SKM-1 treated with dmso at 0.1 percent for 144 hours (cell line): ENCODE results near the gene CD63.
"Not testable (repeated sequence)": the region's sequence is repeated elsewhere in the genome, so short reads cannot be mapped to it uniquely, and the experiment has no call there.

Experiments
- DNase-seq: peaks from one replicate; lab custom pipeline; 2025; ENCODE audit not compliant: unreplicated experiment; lab: John Stamatoyannopoulos, UW

Gene CD63, protein sequence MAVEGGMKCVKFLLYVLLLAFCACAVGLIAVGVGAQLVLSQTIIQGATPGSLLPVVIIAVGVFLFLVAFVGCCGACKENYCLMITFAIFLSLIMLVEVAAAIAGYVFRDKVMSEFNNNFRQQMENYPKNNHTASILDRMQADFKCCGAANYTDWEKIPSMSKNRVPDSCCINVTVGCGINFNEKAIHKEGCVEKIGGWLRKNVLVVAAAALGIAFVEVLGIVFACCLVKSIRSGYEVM

DNA sequence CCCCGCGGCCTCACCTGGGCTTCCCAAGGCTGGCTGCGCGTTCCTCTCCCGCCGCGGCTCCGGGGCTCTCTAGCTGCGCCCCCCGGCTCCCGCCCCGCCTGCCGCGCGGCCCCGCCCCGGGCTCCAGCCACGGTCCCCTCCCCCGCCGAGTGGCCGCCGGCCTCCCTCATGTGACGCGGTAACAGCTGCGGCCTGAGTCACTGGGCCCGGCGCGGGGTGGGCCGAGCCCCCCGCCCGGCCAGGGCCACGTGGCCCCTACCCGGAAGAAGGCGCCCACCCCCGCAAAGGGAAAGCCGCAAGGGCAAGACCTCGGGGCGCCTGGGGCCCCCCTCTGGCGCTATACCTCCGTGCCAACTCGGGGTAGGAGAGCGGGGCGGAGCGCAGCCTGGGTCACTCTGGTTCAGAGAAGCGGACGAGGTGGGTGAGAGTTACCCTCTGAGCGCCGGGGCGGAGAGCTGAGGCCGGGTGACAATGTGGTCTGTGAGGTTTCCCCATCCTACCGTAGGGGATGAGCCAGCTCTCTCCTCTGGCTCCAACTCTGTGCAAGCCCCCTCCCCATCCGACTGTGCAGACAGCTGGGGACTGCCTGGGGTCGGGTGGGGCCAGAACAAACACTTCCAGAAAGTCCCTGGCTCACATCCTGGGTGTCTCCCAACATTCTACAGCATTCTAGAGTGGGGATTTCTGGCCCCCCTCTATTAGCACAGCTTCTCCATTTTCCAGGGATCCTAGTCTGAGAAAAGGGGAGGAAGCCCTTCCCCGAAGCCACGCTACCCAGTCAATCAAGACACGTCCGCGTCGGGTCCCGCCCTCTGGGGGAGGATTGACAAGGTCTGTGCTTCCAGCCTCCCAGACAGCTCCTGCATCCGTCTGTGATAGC, at the start of gene CD63:
CD63 (minus strand) TSS at position 71 of the 880 bp plus-strand sequence. CDS start 668 bp downstream, outside the sequence.
- peak; percentile 42 for DNase-seq

DNA sequence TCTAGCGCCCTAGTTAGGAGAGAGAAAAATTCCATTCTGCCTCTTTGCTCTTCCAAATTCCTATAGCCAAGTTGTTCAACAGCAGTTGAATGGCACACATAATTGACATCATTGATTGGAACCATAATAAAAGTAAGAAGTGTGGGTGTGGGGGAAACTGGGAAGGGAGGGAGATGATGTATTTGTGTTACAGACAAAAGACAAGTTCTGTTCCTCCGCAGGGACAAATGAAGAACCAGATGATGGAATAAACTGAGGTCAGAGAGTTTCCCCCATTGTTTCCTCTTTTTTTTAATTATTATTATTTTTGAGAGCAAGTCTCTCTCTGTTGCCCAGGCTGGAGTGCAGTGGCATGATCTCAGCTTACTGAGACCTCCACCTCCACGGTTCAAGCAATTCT, 49.0 kb upstream of the CD63 start:
- DNase-seq: no peak

DNA sequence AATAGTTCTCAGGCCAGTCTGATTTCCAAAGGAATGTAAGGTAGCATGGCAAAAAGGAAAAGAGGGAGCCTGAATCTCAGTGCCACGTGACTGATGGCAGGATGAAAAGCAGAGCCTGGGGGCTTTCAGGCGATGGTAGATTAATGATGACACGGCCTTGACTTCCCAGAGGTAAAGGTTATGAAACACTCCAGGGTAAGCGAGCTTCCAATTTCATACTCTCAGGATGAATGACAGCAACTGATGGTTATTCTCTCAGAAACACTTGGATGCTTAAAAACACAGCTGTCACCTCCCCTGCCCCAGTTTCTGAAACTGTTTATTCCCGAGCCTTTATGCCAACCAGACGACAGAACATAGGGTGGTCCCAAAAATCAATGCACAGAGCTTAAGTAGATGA, 42.9 kb upstream of the CD63 start:
- DNase-seq: no peak

DNA sequence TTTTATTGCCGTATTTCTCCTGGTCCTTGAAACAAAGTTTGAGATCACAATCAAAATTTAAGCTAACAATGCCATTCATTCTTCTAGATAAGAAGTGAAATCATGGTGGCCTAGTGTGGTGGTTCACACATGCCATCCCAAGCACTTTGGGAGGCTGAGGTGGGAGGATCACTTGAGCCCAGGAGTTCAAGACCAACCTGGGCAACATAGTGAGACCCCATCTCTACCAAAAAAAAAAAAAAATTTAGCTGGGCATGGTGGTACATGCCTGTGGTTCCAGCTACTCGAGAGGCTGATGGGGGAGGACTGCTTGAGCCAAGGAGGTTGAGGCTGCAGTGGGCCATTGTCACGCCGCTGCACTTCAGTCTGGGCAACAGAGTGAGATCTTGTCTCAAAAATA, 38.3 kb upstream of the CD63 start:
- DNase-seq: no peak

DNA sequence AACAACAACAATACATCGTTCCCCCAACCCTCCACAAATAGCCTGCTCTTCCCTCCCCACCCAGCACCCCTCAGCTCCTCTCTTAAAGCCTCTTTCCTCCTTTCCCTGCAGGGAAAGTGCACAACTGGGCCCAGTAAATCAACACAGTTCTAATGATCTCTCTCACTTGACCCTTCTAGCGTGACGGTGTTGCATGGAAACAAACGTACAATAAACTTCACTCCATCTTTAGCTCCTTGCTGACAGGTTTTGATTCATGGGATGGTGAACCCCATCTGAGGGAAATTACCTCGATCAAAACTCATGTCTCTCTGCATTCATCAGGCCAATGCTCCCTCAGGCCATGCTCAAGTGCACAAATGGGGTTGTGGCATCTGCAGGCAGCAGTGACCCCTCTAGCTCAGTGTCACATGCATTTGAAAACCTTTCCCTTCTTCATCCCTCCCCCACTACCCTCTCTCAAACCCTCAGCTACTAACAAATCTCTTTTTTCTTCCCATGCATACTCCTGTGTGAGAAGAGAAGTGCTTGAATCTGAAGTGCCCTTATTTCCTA, 37.0 kb upstream of the CD63 start:
- DNase-seq: no peak

DNA sequence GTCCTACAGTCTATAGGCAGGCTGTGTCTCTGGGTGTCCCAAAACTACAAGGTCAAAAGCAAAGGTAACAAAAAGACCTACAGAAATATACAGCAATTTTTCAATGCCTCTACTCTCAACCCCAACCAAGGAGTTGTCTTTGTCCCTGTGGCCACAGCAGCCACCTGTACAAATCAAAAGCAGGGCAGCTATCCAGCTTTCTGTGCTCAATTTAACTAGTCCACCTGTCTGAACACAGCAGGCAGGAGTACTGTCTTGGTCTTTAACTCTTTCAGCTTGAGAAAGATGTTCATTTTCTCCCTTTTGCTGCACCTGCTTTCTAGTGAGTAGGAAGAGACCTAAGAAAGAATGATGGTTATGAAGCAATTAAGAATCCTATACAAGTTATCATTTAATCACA, 33.8 kb upstream of the CD63 start:
- DNase-seq: no peak

DNA sequence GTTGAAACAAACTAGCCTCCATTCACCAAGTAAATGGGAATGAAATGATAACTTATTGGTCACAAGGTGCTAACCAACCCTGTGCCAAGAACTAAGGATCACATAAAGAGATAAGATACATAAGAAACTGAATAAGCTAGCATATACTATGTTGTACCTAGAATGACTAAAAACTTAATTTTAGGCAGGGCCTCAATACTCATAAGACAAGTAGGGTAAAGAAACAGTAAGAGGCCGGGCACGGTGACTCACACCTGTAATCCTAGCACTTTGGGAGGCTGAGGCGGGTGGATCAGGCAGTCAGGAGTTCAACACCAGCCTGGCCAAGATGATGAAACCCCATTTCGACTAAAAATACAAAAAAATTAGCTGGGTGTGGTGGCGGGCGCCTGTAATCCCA, 31.9 kb upstream of the CD63 start:
- no peak for DNase-seq

DNA sequence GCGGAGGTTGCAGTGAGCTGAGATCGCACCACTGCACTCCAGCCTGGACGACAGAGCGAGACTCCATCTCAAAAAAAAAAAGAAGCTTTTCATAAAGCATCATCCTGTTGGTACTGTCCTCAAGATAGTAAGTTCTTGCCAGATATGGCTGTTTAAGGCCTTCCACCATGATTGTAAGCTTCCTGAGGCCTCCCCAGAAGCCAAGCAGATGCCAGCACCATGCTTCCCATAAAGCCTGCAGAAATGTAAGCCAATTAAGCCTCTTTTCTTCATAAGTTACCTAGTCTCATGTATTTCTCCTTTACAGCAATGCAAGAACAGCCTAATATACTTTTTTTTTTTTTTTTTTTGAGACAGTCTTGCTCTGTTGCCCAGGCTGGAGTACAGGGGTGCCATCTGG, 29.8 kb upstream of the CD63 start:
- not testable (repeated sequence) for DNase-seq

DNA sequence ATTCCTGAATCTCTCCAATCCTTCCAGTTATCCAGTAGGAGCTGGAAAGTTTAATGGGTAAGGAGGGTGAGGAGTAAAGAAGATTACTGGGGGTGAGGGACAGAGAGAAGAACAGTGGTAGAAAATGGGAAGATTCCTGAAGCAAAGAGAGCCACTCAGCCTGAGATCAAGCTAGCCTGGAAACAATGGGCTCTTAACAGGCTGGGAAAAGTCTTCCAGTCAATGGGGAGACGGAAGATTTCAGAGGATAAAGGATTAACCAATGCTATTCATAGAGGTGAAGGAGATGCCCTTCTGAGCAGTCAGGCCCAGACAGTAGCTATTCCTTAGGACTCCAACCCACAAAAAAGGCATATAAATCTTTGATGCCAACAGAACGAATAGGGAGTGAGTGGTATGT, 28.9 kb upstream of the CD63 start:
- DNase-seq: no peak

DNA sequence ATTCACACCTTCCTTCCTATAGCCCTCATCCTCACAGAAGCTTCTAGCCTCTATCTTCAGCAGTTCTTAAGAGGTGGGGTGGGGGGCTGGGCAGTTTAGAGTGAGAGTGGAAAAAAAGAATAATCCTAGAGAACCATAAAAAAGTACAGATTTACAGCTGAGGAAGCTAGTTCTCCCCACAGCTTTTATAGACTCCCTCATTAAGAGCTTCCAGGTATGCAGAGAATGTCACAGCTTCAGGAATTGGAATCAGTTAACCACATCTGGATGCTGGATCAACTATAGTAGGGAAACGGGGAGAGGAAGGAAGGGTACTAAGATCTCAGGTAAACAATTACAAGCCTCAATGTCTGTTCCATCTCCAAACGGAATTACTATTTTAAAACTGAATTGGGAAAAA, 26.4 kb upstream of the CD63 start:
- DNase-seq: no peak

DNA sequence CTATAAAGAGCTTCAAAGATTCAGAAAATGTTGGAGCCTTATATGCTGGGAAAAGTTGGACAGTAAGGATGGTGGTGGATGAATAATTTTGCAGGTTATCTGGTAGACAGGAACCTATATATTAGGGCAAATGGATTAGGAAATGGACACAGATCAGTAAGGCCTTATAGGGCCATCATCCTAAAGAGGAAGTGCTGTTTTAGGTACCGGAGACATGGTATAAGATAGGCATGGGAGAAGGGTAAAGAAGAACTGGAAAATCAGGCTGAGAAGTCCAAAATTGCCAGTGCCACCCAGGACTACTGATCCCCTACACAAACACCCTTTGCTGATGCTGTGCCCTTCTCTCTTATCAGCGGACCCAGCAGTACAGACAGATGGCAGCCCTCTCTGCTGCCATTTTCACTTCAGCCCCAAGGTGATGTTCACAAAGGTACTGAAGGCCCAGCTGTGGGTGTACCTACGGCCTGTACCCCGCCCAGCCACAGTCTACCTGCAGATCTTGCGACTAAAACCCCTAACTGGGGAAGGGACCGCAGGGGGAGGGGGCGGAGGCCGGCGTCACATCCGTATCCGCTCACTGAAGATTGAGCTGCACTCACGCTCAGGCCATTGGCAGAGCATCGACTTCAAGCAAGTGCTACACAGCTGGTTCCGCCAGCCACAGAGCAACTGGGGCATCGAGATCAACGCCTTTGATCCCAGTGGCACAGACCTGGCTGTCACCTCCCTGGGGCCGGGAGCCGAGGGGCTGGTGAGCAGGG, 19.6 kb upstream of the CD63 start:
- DNase-seq: no peak

DNA sequence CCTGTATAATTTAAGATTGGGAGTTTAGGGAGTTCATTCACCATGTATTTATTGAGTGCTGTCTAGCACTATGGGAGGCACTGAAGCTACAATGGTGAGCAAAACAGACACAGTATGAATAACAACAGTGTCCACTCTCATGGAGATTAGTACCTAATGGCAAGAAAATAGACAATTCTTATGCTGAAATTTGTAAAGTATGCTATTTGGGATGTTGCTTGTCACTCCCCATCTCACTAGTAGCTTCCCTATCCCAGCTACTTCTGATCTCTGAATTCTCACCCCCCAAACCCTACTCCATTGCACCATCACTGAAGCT, 18.1 kb upstream of the CD63 start:
- no peak for DNase-seq

DNA sequence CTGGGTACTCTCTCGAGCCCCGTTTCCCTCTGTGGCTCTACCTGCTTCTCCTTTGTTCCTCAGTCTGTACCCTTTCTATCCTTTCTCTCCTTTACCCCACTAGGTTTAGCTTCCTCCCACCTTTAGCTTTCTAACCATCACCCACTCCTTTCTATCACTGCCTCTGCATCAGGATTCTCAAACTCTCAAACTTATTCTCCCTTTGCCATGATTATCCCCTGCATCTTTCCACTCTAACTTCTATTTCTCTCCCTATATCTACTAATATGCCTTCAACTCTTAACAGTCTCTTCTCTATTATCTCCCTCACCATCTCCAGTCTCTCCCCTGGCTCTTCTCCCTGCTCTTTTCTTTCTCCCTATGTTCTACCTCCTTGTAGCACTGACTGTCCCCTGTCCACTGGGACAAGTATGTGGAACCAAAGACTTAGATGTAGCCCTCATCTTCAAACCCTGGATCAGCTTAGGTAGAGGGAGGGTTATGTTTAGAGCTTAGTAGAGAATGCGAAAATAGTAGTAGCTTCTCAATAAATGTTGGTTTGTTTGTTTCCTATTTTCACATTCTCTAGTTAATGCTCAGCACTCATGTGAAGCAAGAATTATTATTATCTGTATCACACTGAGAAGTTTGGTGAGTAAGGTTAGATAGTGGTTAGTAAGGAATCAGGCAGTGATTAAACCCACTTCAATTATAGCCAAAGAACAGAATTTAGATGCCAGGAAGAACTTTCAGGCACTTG, 17.5 kb upstream of the CD63 start:
- DNase-seq: no peak

DNA sequence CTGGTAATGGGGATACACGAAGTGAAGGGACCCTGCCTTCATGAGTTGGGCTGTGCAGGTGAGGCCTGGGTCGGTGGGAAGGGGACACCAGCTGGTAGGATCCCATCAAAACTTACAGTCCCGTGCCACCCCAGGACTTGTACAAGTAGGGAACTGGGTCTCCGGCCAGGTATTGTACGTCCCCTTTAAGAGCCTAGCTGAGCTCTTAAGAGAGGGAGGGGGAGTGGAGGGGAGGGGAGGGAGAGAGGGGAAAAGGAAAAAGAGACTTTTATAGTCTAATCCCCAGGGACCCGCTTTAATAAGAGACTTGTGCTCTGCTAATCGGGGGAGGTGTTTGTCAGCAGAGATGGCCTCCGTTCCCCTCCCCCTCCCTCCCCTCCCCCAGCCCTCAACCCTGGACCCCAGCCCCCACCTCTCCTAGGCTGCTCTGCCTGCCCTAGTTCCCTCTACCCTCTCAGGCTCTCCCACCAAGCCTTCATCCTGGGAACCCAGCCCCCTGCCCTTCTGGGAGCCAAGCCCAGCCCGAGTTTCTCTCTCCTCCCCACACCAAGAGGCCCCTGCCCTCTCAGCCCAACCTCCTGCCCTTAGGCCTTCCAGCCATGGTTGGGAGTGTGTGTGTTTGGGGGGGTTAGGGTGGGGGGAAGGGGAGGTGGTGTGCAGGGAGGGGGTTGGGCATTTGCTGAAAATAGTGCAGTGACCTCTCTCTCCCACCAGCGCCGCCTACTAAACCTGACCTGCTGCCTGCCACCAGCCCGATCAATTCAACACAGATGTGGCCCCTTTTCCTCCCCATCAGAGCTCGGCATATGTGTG, 16.8 kb upstream of the CD63 start:
- no peak for DNase-seq

DNA sequence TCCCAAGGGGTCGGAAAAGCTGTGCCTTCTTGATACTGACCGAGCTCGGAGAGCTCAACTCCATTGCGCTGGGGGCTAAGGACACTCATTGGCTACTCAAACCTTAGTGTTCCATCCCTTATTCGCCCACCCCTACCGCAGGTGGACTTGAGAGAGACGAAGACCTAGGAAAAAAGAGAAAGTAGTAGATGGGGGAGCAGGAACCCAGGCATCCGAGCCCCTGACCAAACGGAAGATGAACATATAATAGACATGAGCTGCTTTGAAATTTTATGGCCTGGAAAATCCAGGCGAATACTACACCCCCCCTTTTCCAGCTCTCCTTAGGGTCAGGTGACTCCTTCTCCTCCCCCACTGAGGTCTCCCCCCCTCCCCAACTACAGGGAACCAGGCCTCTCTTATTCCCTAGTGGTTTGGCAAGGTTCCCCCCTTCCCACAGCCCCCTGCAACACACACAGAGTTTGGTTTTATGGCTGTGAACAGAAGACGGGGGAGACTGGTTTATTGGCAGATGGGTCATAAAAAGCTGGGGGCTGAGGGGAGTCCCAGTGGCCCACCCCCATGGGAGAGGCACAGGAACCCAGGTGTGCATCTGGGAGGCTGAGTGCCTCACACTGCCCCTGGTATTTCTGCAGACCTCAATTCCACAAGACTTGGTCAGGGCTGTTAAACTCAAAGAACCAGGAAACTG, 15.7 kb upstream of the CD63 start:
- DNase-seq: no peak

DNA sequence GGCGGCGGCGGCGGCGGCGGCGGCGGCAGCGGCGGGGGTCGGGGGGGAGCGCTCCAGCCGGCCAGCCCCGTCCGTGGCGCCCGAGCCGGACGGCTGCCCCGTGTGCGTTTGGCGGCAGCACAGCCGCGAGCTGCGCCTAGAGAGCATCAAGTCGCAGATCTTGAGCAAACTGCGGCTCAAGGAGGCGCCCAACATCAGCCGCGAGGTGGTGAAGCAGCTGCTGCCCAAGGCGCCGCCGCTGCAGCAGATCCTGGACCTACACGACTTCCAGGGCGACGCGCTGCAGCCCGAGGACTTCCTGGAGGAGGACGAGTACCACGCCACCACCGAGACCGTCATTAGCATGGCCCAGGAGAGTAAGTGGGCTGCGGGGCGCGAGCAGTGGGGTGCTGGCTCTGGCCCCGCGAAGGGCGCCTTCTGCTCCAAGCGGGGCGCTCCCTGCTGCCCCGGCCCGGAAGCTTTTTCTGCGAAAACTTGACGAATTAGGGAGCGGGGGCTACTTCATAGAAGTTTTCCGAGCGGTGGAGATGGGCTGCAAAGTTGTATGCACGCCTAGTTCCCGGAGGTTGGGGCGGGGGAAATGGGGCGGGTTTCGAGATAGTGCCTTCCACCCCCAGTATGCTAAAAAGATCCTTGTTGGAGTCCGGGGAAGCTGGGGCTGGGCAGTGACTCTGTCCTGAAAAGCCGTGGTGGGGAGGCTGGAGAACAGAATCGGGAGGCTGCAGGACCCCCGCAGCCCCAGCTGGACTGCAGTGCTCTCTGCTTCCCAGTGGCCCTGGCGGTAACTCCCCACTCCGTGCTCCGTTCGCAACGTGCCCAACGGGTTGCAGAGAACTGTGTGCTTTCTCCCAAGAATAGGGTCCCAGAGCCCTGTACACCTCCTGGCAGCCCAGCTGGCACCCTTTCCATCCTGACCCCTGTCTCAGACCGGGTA, 14.9 kb upstream of the CD63 start:
- peak; percentile 17 for DNase-seq

DNA sequence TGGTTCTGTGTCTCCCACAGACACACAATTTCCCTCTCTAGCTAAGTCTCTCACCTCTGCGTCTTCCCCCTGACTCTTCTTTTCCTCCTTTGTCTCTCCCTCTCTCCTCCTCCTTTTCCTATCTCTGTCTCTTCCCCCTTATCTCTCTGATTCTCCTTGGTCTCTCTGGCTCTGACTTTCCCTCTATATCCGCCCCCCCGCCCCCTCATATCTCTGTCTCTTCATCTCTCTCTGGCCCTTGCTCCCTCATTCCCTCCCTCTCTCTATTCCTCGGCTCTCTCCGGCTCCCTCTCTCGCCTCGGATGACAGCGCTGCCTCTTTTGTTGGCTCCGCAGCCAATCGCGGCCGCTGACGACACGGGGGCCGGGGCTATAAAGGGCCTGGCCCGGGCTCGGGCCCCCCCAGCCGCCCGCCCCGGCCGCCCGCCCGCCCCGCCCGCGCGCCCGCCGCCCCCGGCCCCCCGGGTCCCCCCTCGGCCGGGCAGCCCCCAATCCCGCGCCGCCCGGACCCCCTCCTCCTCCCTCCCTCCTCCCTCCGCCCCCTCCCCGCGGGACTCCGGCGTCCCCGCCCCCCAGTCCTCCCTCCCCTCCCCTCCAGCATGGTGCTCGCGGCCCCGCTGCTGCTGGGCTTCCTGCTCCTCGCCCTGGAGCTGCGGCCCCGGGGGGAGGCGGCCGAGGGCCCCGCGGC, 14.1 kb upstream of the CD63 start, which contains the start of gene GDF11:
GDF11 (plus strand) TSS at position 404 of the 687 bp plus-strand sequence; CDS start at position 599, 195 bp downstream.
- peak; percentile 36 for DNase-seq
